ENCODE results near the gene USP6. TPM values are rescaled to one million over a fixed set of nuclear protein-coding genes. Genes with fewer than 3 reads are reported as not detected.

Gene USP6
- total and polyA plus RNA-seq, 10 of the 15 experiments (the other 5 are each of a cell fraction or from before 2014, with no cell fraction given): under 0.01 to 0.39 (median 0.10) TPM; not detected in 2

- TF ChIP-seq ZNF592 (IDR thresholded peaks at IDR 0.05) (no peak), POLR2A (IDR thresholded peaks at IDR 0.05; ENCODE audit: low read depth, low read length) (peak; percentile 94), ZNF24 (IDR thresholded peaks at IDR 0.05) (0 out of 2 replicates have a peak, but pooled peaks have one; percentile 41), ELK1 (IDR thresholded peaks at IDR 0.05; ENCODE audit: low read depth, low read length) (peak; percentile 79), EP300 (IDR thresholded peaks at IDR 0.05; ENCODE audit: borderline replicate concordance in 1 of 2, control insufficient read depth in 1 of 2, low read depth in 2 of 2, low read length in 2 of 2) (peak in 1 of 2 experiments; percentile 46; a peak in 1 of 4 replicates), RAD51 (IDR thresholded peaks at IDR 0.05) (peak; percentile 35; the same call in 1 of the 2 replicates), PBX3 (IDR thresholded peaks at IDR 0.05; ENCODE audit: insufficient replicate concordance, low read depth, low read length) (peak; percentile 52), RB1 (IDR thresholded peaks at IDR 0.05; ENCODE audit: borderline replicate concordance) (peak; percentile 49; the same call in 1 of the 2 replicates), SMAD5 (IDR thresholded peaks at IDR 0.05; ENCODE audit: low read depth) (peak; percentile 21; the same call in 1 of the 2 replicates), PKNOX1 (IDR thresholded peaks at IDR 0.05) (peak; percentile 80), ATF2 (IDR thresholded peaks at IDR 0.05; ENCODE audit: low read length) (no peak), BACH1 (IDR thresholded peaks at IDR 0.05; ENCODE audit: borderline replicate concordance) (0 out of 2 replicates have a peak, but pooled peaks have one; percentile 26), SIN3A (IDR thresholded peaks at IDR 0.05; ENCODE audit: low read depth, low read length) (peak; percentile 25; the same call in 1 of the 2 replicates), LARP7 (IDR thresholded peaks at IDR 0.05) (peak; percentile 83), CBFB (IDR thresholded peaks at IDR 0.05; ENCODE audit: low read depth) (peak; percentile 81)
- TF ChIP-seq, protein P1, sequence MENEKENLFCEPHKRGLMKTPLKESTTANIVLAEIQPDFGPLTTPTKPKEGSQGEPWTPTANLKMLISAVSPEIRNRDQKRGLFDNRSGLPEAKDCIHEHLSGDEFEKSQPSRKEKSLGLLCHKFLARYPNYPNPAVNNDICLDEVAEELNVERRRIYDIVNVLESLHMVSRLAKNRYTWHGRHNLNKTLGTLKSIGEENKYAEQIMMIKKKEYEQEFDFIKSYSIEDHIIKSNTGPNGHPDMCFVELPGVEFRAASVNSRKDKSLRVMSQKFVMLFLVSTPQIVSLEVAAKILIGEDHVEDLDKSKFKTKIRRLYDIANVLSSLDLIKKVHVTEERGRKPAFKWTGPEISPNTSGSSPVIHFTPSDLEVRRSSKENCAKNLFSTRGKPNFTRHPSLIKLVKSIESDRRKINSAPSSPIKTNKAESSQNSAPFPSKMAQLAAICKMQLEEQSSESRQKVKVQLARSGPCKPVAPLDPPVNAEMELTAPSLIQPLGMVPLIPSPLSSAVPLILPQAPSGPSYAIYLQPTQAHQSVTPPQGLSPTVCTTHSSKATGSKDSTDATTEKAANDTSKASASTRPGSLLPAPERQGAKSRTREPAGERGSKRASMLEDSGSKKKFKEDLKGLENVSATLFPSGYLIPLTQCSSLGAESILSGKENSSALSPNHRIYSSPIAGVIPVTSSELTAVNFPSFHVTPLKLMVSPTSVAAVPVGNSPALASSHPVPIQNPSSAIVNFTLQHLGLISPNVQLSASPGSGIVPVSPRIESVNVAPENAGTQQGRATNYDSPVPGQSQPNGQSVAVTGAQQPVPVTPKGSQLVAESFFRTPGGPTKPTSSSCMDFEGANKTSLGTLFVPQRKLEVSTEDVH (IDR thresholded peaks at IDR 0.05; ENCODE audit: low read depth, partially characterized antibody): peak; percentile 50
Observed at GRCh38 chr17:5078106-5079028, 37.5 kb upstream of the USP6 start, which contains the start of gene ZFP3 (continued).

Data from GM12878 (cell line).